ENCODE results near the gene ANP32E. TPM values are rescaled to one million over a fixed set of nuclear protein-coding genes. Genes with fewer than 3 reads are reported as not detected.
A peak's percentile ranks its signal among the peaks of the same experiment; 100 is the strongest.

ANP32E gene
- polyA plus RNA-seq, 1 of the 3 experiments (the other 2 are of a cell fraction), result 8.2 TPM

DNA sequence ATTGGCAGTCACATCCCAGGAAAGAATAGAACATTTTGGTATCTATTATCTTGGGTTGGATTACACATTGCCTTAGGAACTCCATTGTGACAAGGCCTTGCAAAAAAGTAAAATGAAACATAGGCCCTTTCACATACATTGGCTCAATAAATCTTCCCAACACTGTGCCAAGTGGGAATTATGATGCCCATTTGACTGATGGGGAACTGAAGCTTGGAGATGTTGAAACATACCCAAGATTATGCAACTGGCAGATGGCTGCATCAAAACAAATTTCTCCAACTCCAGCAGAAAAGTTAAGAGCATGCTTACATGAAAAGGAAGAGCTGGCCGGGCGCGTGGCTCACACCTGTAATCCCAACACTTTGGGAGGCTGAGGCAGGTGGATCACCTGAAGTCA, 59.3 kb downstream of the ANP32E start (continued):
- no peak for TF ChIP-seq RFX5 (IDR thresholded peaks at IDR 0.05; ENCODE audit: low read length)
- TF ChIP-seq FOXJ3 (CRISPR knock-in tag; IDR thresholded peaks at IDR 0.05), result no peak
- no peak for TF ChIP-seq ELF1 (IDR thresholded peaks at IDR 0.05)
- TF ChIP-seq, protein P1, sequence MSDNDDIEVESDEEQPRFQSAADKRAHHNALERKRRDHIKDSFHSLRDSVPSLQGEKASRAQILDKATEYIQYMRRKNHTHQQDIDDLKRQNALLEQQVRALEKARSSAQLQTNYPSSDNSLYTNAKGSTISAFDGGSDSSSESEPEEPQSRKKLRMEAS (IDR thresholded peaks at IDR 0.05; ENCODE audit: low read depth), result no peak
- no peak for TF ChIP-seq MXI1 (IDR thresholded peaks at IDR 0.05; ENCODE audit: low read depth, low read length)
- no peak for TF ChIP-seq TEAD4 (IDR thresholded peaks at IDR 0.05; ENCODE audit: borderline replicate concordance, insufficient read depth)

DNA sequence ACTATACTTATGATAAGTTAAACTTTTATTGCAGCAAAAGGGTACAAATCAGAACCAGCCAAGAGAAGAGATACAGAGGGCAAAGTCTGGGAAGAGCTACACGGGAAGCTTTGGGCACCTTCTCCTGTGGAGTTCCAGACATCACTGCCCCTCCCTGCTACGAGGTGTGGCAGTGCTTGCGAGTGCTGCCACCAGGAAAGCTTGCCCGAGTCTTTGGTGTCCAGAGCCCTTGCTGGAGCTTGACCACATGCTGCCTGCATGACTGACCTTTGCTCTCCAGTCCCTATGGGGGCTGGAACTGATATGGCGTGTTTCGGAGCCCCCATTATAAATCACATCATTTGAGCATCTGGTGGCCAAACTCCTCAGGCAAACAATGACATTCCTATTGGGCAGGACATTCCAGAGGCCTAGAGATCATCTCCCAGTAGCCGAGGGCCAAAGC, 62.7 kb downstream of the ANP32E start:
- H3K9me3 ChIP-seq, result no peaks in the 10 kb centered on the region
- no peaks in the 10 kb centered on the region for H4K20me1 ChIP-seq (ENCODE audit: insufficient read depth)
- no peaks in the 10 kb centered on the region for H3K36me3 ChIP-seq (replicated peaks in 1 of 2; ENCODE audit: control insufficient read depth in 1 of 2, insufficient read depth in 2 of 2, low read length in 1 of 2)
- WGBS (ENCODE audit: low lambda C conversion rate), result 72% methylated on average over 4 of the region's 7 CpGs
- CTCF ChIA-PET, result interaction anchor here (1.7 to 8.6 kb wide), 2 partner anchors 14 to 122 kb away, joined by 4 to 63 read pairs; no protein-coding TSS in a partner anchor
- no peak overlapping the region for H3K27ac ChIP-seq (ENCODE audit: low read depth in 2 of 2, low read length in 1 of 2)
- H3K27me3 ChIP-seq (ENCODE audit: insufficient read depth), result no peaks in the 10 kb centered on the region
- no peak overlapping the region for H3K4me3 ChIP-seq (ENCODE audit: low read depth in 2 of 2, low read length in 1 of 2)
- no peaks in the 10 kb centered on the region for H3K9me2 ChIP-seq
- no peak overlapping the region for H3K4me2 ChIP-seq
- POLR2A ChIA-PET, result no interaction called here
- H3K4me1 ChIP-seq (ENCODE audit: control insufficient read depth in 1 of 2, insufficient read depth in 2 of 2, low read depth in 1 of 2, low read length in 1 of 2), result no peaks in the 10 kb centered on the region; a peak in 2 of 4 replicates
- no peaks in the 10 kb centered on the region for H3K79me2 ChIP-seq (ENCODE audit: insufficient read depth)
- no peak for DNase-seq
- H3K9ac ChIP-seq, result no peak overlapping the region
- TF ChIP-seq TAF1 (IDR thresholded peaks at IDR 0.05; ENCODE audit: borderline replicate concordance, low read depth, low read length) (no peak), GABPA (IDR thresholded peaks at IDR 0.05; ENCODE audit: low read depth) (no peak)
- no peaks in the 10 kb centered on the region for H3F3A ChIP-seq (replicated peaks; ENCODE audit: insufficient read depth)
- H2AFZ ChIP-seq (ENCODE audit: low read depth), result 0 out of 2 replicates have a peak overlapping the region, but pooled peaks have one; percentile 18

DNA sequence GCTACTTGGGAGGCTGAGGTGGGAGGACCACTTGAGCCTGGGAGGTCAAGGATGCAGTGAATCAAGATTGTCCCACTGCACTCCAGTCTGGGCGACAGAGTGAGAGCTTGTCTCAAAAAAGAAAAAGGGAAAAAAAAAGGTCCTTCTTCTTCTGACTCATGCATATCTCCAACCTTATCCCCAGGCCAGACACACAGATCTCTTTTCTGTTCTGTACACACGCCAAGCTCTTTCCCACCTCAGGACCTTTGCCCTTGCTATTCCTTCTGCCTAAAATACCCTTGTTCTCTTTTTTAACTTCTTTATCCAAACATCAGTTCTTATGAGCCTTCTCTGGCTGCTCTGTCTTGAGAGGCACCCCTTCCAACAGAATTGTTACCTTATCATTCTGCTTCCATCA, 64.1 kb downstream of the ANP32E start:
- Histone ChIP-seq H3K4me2 (no peak overlapping the region), H3K9me3 (no peaks in the 10 kb centered on the region), H3K4me1 (ENCODE audit: control insufficient read depth in 1 of 2, insufficient read depth in 2 of 2, low read depth in 1 of 2, low read length in 1 of 2) (no peaks in the 10 kb centered on the region; a peak in 2 of 4 replicates), H3K4me3 (ENCODE audit: low read depth in 2 of 2, low read length in 1 of 2) (no peak overlapping the region), H2AFZ (ENCODE audit: low read depth) (no peak overlapping the region), H3F3A (replicated peaks; ENCODE audit: insufficient read depth) (no peaks in the 10 kb centered on the region), H4K20me1 (ENCODE audit: insufficient read depth) (no peaks in the 10 kb centered on the region), H3K27ac (ENCODE audit: low read depth in 2 of 2, low read length in 1 of 2) (no peak overlapping the region), H3K79me2 (ENCODE audit: insufficient read depth) (no peaks in the 10 kb centered on the region), H3K36me3 (replicated peaks in 1 of 2; ENCODE audit: control insufficient read depth in 1 of 2, insufficient read depth in 2 of 2, low read length in 1 of 2) (no peaks in the 10 kb centered on the region), H3K9me2 (no peaks in the 10 kb centered on the region), H3K27me3 (ENCODE audit: insufficient read depth) (no peaks in the 10 kb centered on the region), H3K9ac (no peak overlapping the region)
- ChIA-PET CTCF (interaction anchor here (1.9 to 8.6 kb wide), 2 partner anchors 16 to 99 kb away, joined by 14 to 63 read pairs; no protein-coding TSS in a partner anchor), POLR2A (interaction anchor here (1.0 kb wide), 1 partner anchor 10 kb away, joined by 3 read pairs; no protein-coding TSS in a partner anchor)
- no peak for DNase-seq
- WGBS (ENCODE audit: low lambda C conversion rate), result 87% methylated on average over 2 of the region's 2 CpGs
- TF ChIP-seq NFIC (IDR thresholded peaks at IDR 0.05; ENCODE audit: borderline replicate concordance) (no peak), JUND (IDR thresholded peaks at IDR 0.05) (no peak), YY1 (IDR thresholded peaks at IDR 0.05; ENCODE audit: low read depth) (no peak), MXI1 (IDR thresholded peaks at IDR 0.05; ENCODE audit: low read depth, low read length) (no peak), ELF1 (IDR thresholded peaks at IDR 0.05) (no peak)

Data from SK-N-SH (cell line).